Measurements from ENCODE around the gene SRF.

The SRF gene

DNA sequence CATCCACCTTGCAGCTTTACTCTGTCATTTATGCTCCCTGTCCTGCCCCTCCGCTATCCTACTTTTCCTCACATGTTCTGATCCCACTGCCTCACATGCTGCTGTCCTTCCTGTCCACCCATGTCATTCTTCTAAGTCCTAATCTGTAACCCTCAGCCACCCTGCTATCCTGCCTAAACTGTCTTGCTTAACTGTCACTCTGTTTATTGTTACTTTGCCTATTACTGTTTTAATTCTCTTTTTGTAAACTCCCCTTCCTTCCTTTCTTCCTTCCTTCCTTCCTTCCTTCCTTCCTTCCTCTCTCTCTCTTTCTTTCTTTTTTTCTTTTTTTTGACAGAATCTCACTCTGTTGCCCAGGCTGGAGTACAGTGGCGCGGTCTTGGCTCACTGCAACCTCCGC is 12.4 kb downstream of the SRF start:
- DNase-seq (ENCODE audit: low read depth): no peak

GRCh38 chr6:43184268-43184985 is 13.4 kb downstream of the SRF start:
- no peak for DNase-seq (ENCODE audit: low read depth)

GRCh38 chr6:43185391-43185985 is 14.4 kb downstream of the SRF start:
- no peak for DNase-seq (ENCODE audit: low read depth)

DNA sequence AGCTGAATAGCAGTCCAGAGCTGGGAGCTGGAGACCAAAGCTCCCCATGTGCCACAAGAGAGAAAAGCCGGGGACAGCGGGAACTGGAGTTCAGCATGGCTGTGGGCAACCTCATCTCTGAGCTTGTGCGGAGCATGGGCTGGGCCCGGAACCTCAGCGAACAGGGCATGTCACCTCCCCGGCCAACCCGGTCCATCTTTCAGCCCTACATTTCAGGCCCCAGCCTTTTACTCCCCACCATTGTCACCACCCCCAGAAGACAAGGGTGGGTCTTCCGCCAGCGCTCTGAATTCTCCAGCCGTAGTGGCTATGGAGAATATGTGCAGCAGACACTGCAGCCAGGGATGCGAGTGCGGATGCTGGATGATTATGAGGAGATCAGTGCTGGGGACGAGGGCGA is 14.9 kb downstream of the SRF start:
- no peak for DNase-seq (ENCODE audit: low read depth)

GRCh38 chr6:43186706-43187105 is 15.6 kb downstream of the SRF start:
- DNase-seq (ENCODE audit: low read depth): no peak

- no peak for DNase-seq (ENCODE audit: low read depth)
Observed at GRCh38 chr6:43187821-43188220, 16.8 kb downstream of the SRF start.

GRCh38 chr6:43188426-43188825 is 17.4 kb downstream of the SRF start:
- no peak for DNase-seq (ENCODE audit: low read depth)

DNA sequence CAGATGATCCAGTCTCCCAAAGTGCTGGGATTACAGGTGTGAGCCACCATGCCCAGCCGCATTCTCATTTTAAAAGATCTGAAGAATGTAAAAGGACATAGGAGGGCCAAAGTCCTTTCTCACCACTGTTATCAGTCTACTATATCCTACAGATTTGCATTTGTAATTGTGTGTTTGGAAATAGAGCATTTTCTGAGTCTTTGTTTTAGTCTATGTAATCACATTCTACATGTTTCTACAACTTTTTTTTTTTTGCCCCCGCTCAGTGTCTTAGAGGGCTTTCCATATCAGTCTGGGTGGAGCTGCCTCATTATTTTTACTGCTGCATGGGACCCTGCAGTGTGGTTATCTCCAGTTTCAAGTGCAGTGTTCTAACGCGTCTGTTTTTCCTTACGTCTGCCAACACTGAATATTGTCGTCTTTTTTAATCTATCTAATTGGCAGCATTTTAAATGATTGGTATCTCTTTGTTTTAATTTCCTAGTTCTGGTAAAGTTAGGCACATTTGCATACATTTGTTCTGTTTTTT is 18.8 kb downstream of the SRF start:
- DNase-seq (ENCODE audit: low read depth): no peak

DNA sequence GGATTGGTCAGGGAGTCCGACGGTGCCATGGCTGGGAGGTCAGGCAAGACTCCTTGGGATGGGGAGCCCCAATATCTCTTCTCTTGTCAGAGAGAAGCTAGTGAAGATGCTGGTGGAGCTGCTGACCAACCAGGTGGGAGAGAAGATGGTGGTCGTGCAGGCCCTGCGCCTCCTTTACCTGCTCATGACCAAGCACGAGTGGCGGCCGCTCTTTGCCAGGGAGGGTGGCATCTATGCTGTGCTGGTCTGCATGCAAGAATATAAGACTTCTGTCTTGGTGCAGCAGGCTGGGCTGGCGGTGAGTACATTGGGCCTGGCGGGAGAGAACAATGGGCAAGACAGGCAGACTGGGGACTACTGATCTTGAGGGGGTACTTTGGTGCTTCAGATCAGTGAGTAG is 21.8 kb downstream of the SRF start:
- no peak for DNase-seq (ENCODE audit: low read depth)

- DNase-seq (ENCODE audit: low read depth): no peak
Observed at GRCh38 chr6:43193929-43194328, 22.9 kb downstream of the SRF start.

- no peak for DNase-seq (ENCODE audit: low read depth)
Observed at GRCh38 chr6:43196337-43196736, 25.3 kb downstream of the SRF start.

- no peak for DNase-seq (ENCODE audit: low read depth)
Observed at GRCh38 chr6:43199912-43200311, 28.8 kb downstream of the SRF start.

DNA sequence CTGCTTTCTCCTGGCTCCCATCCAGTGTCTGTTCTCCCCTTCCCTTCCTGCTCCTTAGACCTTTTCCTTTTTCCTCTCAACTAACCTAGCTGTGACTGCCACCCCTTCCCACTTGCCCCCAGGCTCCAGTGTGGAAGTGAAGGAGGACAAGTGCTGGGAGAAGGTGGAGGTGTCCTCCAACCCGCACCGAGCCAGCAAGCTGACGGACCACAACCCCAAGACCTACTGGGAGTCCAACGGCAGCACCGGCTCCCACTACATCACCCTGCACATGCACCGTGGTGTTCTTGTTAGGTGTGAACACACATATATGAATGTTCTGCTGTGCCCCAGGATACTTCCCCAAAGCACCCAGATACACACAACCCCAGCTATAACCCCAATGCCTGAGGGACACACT is 29.5 kb downstream of the SRF start:
- DNase-seq (ENCODE audit: low read depth): no peak

GRCh38 chr6:43202451-43202850 is 31.4 kb downstream of the SRF start:
- DNase-seq (ENCODE audit: low read depth): no peak

- no peak for DNase-seq (ENCODE audit: low read depth)
Observed at GRCh38 chr6:43203029-43203717, 32.1 kb downstream of the SRF start.

- DNase-seq (ENCODE audit: low read depth): no peak
Observed at GRCh38 chr6:43203718-43204095, 32.6 kb downstream of the SRF start.

DNA sequence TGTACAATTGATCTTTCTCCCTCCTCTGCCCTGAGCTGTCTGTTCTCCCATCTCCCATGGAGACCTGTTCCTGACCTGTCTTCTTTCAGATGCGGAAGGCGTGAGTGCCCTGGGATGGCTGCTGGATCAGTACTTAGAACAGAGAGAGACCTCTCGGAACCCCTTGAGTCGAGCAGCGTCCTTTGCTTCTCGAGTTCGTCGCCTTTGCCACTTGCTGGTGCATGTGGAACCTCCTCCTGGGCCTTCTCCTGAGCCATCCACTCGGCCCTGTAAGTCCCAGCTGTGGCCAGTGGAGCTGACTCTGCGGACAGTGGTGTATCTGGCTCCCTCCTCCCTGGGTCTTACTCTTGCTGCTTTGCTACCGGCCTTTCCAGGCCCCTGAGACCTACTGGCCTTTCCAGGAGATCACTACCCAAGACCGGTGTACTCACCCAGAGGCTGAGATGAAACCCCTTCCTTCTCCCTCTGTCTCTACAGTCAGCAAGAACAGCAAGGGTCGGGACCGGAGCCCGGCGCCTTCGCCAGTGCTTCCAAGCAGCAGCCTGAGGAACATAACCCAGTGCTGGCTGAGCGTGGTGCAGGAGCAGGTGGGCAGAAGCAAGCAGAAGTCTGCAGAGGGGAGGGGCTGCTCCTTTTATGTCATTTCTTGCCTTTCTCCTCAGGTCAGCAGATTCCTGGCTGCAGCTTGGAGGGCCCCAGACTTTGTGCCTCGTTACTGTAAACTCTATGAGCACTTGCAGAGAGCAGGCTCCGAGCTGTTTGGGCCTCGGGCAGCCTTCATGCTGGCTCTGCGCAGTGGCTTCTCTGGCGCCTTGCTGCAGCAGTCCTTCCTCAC is 33.4 kb downstream of the SRF start:
- DNase-seq (ENCODE audit: low read depth): no peak

- DNase-seq (ENCODE audit: low read depth): no peak
Observed at GRCh38 chr6:43205849-43206248, 34.8 kb downstream of the SRF start.

- no peak for DNase-seq (ENCODE audit: low read depth)
Observed at GRCh38 chr6:43207286-43207685, 36.2 kb downstream of the SRF start.

GRCh38 chr6:43211955-43212354 is 40.9 kb downstream of the SRF start:
- no peak for DNase-seq (ENCODE audit: low read depth)

DNA sequence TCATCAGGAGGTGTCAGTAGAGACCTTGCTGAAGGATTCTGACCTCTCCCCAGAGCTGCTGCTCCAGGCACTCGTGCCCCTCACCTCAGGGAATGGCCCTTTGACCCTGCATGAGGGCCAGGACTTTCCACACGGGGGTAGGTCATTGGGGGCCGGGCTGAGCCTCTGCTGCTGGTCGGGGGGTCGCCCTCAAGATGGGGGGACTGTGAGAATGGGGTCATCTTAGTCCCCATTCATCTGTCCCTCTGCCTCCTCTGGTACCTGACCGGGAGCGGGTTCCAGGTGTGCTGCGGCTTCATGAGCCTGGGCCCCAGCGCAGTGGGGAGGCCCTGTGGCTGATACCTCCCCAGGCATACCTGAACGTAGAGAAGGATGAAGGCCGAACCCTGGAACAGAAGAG is 42.4 kb downstream of the SRF start:
- no peak for DNase-seq (ENCODE audit: low read depth)

DNA sequence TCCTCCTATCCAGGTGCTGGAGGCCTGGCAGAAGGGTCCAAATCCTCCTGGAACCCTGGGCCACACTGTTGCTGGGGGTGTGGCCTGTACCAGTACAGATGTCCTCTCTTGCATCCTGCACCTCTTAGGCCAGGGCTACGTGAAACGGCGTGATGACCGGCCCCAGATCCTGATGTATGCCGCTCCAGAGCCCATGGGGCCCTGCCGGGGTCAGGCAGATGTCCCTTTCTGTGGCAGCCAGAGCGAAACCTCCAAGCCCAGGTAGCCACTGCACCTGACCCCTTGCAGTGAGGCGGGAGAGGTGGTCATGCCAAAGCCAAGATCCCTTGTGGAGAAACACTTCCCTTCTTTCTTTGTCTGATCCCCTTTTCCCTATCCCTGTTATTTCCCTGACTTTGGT is 44.0 kb downstream of the SRF start:
- no peak for DNase-seq (ENCODE audit: low read depth)
